Activated T-helper 2 cell treated with anti-CD3 and anti-CD28 coated beads, Interferon-gamma antibody, Interleukin-2, Interleukin-4, amounts not matched to agents 10 μg/mL and 5 μg/mL and 100 μg/mL, durations not matched to agents 14 hours and 24 hours and 36 hours (primary cell): ENCODE data around the gene PSMB10. TPM values are rescaled to one million over a fixed set of nuclear protein-coding genes. Genes with fewer than 3 reads are reported as not detected.

Experiments
- DNase-seq: peaks from one replicate; pipeline ENCODE4 v3.0.0; 2021; ENCODE audit warnings: low spot score
- H3K27ac Mint-ChIP-seq: one replicate; pipeline ENCODE4 v1.8.0; 2021; ENCODE audit warnings: mixed read lengths
- H3K27me3 Mint-ChIP-seq: one replicate; pipeline ENCODE4 v1.8.0; 2021; ENCODE audit warnings: low read depth, mixed read lengths
- H3K36me3 Mint-ChIP-seq: one replicate; pipeline ENCODE4 v1.8.0; 2021; ENCODE audit warnings: low read depth, mixed read lengths
- H3K4me1 Mint-ChIP-seq: one replicate; pipeline ENCODE4 v1.8.0; 2021; ENCODE audit warnings: low read depth, mixed read lengths
- H3K4me3 Mint-ChIP-seq: one replicate; pipeline ENCODE4 v1.8.0; 2021; ENCODE audit warnings: low read depth, mild to moderate bottlenecking, moderate library complexity, mixed read lengths
- H3K9me3 Mint-ChIP-seq: one replicate; pipeline ENCODE4 v1.8.0; 2021; ENCODE audit warnings: mixed read lengths
- intact Hi-C: fragments of 100-400 bp; cut with micrococcal nuclease; formaldehyde crosslinking; loops from one replicate; pipeline ENCODE4 v1.15.1; 2023
- total RNA-seq: library from RNA; stranded (reverse); gene quantifications from 2 replicates; pipeline ENCODE4 v1.2.3, GENCODE V29; 2022

Gene PSMB10
- total RNA-seq, 1 donor from 2014 or later: 238 TPM

DNA sequence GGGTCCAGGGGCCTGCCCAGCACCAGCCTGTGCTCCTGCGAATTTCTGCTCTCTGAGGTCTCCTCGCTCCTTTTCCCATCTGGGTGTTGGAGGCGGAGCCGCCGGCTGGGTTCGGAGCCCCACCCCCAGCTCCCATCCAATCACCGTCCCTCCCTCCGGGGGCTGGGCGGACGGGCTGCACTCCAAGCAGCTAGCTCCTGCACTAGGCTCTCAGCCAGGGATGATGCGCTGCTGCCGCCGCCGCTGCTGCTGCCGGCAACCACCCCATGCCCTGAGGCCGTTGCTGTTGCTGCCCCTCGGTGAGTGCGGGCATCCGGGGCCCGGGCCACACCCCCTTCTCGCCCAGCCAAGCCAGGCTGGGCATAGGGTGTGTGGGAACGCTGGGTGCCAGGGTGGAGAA is 52.0 kb downstream of the PSMB10 start, which contains the start of gene NRN1L:
NRN1L (plus strand) TSS at position 202 of the 400 bp plus-strand sequence; CDS start at position 221, 19 bp downstream.
- Mint-ChIP-seq H3K36me3 (peaks cover 40% of the 10 kb centered on the region), H3K27me3 (no peaks in the 10 kb centered on the region), H3K9me3 (no peaks in the 10 kb centered on the region), H3K27ac (no peak within 1 kb of the TSS), H3K4me1 (no peaks in the 10 kb centered on the region), H3K4me3 (no peak within 1 kb of the TSS)
- intact Hi-C loops: no loop called here
- no peak for DNase-seq

Other genes starting within 250 kb of the PSMB10 start
- 17.0 and 18.3 TPM in 2 replicates for gene GFOD2, start 217.5 kb downstream of the PSMB10 start, total RNA-seq
- gene RANBP10, start 130.3 kb downstream of the PSMB10 start, total RNA-seq: 16.5 and 17.3 TPM in 2 replicates
- gene TSNAXIP1, start 130.0 kb downstream of the PSMB10 start, total RNA-seq: 0.51 and 1.0 TPM in 2 replicates
- 43.0 and 45.1 TPM in 2 replicates for gene THAP11, start 94.5 kb downstream of the PSMB10 start, total RNA-seq
- gene NUTF2, start 89.9 kb downstream of the PSMB10 start, total RNA-seq: 165 and 177 TPM in 2 replicates
- gene CENPT, start 89.2 kb downstream of the PSMB10 start, total RNA-seq: 38.6 and 50.1 TPM in 2 replicates
- 102 and 105 TPM in 2 replicates for gene EDC4, start 63.8 kb downstream of the PSMB10 start, total RNA-seq
- gene NRN1L, start 52.0 kb downstream of the PSMB10 start, total RNA-seq: not detected in 2 replicates
- gene PSKH1, start 43.6 kb downstream of the PSMB10 start, total RNA-seq: 15.5 and 16.5 TPM in 2 replicates
- 5.6 and 6.0 TPM in 2 replicates for gene CTRL, start 5.0 kb downstream of the PSMB10 start, total RNA-seq
- 20.0 and 22.0 TPM in 2 replicates for gene LCAT, start 7.3 kb upstream of the PSMB10 start, total RNA-seq
- gene SLC12A4, start 31.8 kb upstream of the PSMB10 start, total RNA-seq: 46.2 and 47.1 TPM in 2 replicates
- gene DPEP3, start 43.6 kb upstream of the PSMB10 start, total RNA-seq: not detected in 2 replicates
- gene DPEP2, start 62.6 kb upstream of the PSMB10 start, total RNA-seq: 3.7 and 4.3 TPM in 2 replicates
- not detected in 2 replicates for gene DPEP2NB, start 79.1 kb upstream of the PSMB10 start, total RNA-seq
- 19.3 TPM in 2 replicates for gene DDX28, start 86.4 kb upstream of the PSMB10 start, total RNA-seq
- 31.2 and 34.3 TPM in 2 replicates for gene DUS2, start 86.4 kb upstream of the PSMB10 start, total RNA-seq
- 136 and 146 TPM in 2 replicates for gene NFATC3, start 148.5 kb upstream of the PSMB10 start, total RNA-seq